ENCODE results near the gene SAMD13.

- no peak for TF ChIP-seq CTCF (conservative IDR thresholded peaks at IDR 0.05; ENCODE audit: low read depth, low read length)
- TF ChIP-seq POLR2A (IDR thresholded peaks at IDR 0.05; ENCODE audit: low read depth, low read length): no peak
These were observed 66.9 kb downstream of the SAMD13 start for GRCh38 chr1:84368441-84368840.
